Gastrocnemius medialis (tissue), 4 donors: ENCODE measurements around the gene PBX3. TPM values are rescaled to one million over a fixed set of nuclear protein-coding genes. Genes with fewer than 3 reads are reported as not detected.

Experiments used
- ATAC-seq, 2 donors: fragments of 150-250 bp; one replicate each; pipeline ENCODE4 v1.9.1; 2016
- DNase-seq, 2 donors: peaks; one replicate each; pipeline ENCODE4 v3.0.0-alpha.2; 2019
- H3K27ac ChIP-seq, 4 donors: fragments of 200-600 bp; sonication (generic); 1 replicate in 1 of 4; 2 replicates in 3 of 4; pipeline ENCODE4 v1.5.1; 2016 to 2018; ENCODE audit warnings: mild to moderate bottlenecking in 2 of 4, moderate library complexity in 1 of 4
- H3K27me3 ChIP-seq, 3 donors: fragments of 200-600 bp; sonication (generic) in 2 of 3; 1 replicate in 1 of 3; 2 replicates in 2 of 3; pipeline versions ENCODE4 v1.5.1 to v1.6.0; 2016 to 2019; ENCODE audit warnings: mild to moderate bottlenecking in 1 of 3, moderate library complexity in 1 of 3
- H3K36me3 ChIP-seq, 2 donors: fragments of 200-600 bp; sonication (generic) in 1 of 2; one replicate each; pipeline ENCODE4 v1.5.1; 2017 to 2018
- H3K4me1 ChIP-seq, 2 donors: fragments of 200-600 bp; sonication (generic) in 1 of 2; one replicate each; pipeline ENCODE4 v1.5.1; 2016 to 2017; ENCODE audit warnings: mild to moderate bottlenecking in 2 of 2
- H3K4me3 ChIP-seq, 4 donors: fragments of 200-600 bp; sonication (generic) in 3 of 4; 1 replicate in 1 of 4; 2 replicates in 3 of 4; pipeline ENCODE4 v1.5.1; 2016 to 2019; ENCODE audit warnings: mild to moderate bottlenecking in 2 of 4
- H3K9me3 ChIP-seq, 3 donors: fragments of 200-600 bp; sonication (generic) in 2 of 3; 1 replicate in 1 of 3; 2 replicates in 2 of 3; pipeline ENCODE4 v1.5.1; 2016 to 2019
- CTCF ChIP-seq, 5 experiments: fragments of 450-650 bp in 3 of 5; fragments of 200-600 bp in 2 of 5; sonication (generic) in 2 of 5; IDR thresholded peaks in 4 of 5; conservative IDR thresholded peaks in 1 of 5; 1 replicate in 4 of 5; 2 replicates in 1 of 5; pipeline ENCODE4 v1.5.1; 2016 to 2019; ENCODE audit warnings: antibody characterized with exemption in 5 of 5, mild to moderate bottlenecking in 3 of 5, moderate library complexity in 3 of 5
- POLR2A ChIP-seq, 2 donors: fragments of 450-650 bp; IDR thresholded peaks; one replicate each; pipeline ENCODE4 v1.6.1; 2017; ENCODE audit warnings: antibody characterized with exemption in 2 of 2, mild to moderate bottlenecking in 2 of 2, moderate library complexity in 2 of 2
- in situ Hi-C, 4 donors: fragments of 200-750 bp; cut with MboI; loops; one replicate each; pipeline versions ENCODE4 v1.15.0 to v1.8.0; 2017; ENCODE audit warnings: low sequenced_read_pairs in 4 of 4
- intact Hi-C: fragments of 100-400 bp; cut with DNase I; formaldehyde crosslinking; loops from one replicate; pipeline ENCODE4 v1.15.1; 2023; ENCODE audit warnings: low total_unique reads
- total RNA-seq, 4 donors: library from RNA; depleted of rRNA; stranded (reverse); fragments of >200 nt; gene quantifications; one replicate each; pipeline versions ENCODE4 v1.1.0 to v1.2.3, GENCODE V29; 2016

The PBX3 gene
- total RNA-seq, 4 donors from 2014 or later: 6.6 to 31.0 (median 9.6) TPM

- Histone ChIP-seq H3K4me1 (peaks cover 0 to 4% of the 10 kb centered on the region in 2 donors), H3K9me3 (no peaks in the 10 kb centered on the region), H3K4me3 (no peak overlapping the region), H3K36me3 (no peaks in the 10 kb centered on the region), H3K27me3 (no peaks in the 10 kb centered on the region), H3K27ac (no peak overlapping the region)
- no peak for ATAC-seq
- intact Hi-C loops (no loop called here), in situ Hi-C loops (no loop called here)
- no peak for DNase-seq
- TF ChIP-seq POLR2A (IDR thresholded peaks at IDR 0.05): no peak
Measured at GRCh38 chr9:125894566-125894965, 147.4 kb downstream of the PBX3 start.

- in situ Hi-C loops: no loop called here
- H3K9me3 ChIP-seq: no peaks in the 10 kb centered on the region
- intact Hi-C loops: no loop called here
- no peak overlapping the region for H3K4me3 ChIP-seq
- no peak for DNase-seq
- H3K27ac ChIP-seq: no peak overlapping the region
- ATAC-seq: no peak
- no peaks in the 10 kb centered on the region for H3K27me3 ChIP-seq
- TF ChIP-seq CTCF (IDR thresholded peaks at IDR 0.05 in 4 of 5, conservative IDR thresholded peaks at IDR 0.05 in 1 of 5) (no peak), POLR2A (IDR thresholded peaks at IDR 0.05) (no peak)
- no peaks in the 10 kb centered on the region for H3K36me3 ChIP-seq
- H3K4me1 ChIP-seq: no peaks in the 10 kb centered on the region
Measured at GRCh38 chr9:125896404-125896803, 149.2 kb downstream of the PBX3 start.

GRCh38 chr9:125896964-125897363 is 149.8 kb downstream of the PBX3 start:
- in situ Hi-C loops: no loop called here
- intact Hi-C loops: no loop called here
- no peak for ATAC-seq
- no peaks in the 10 kb centered on the region for H3K4me1 ChIP-seq
- H3K36me3 ChIP-seq: no peaks in the 10 kb centered on the region
- H3K27me3 ChIP-seq: no peaks in the 10 kb centered on the region
- H3K4me3 ChIP-seq: no peak overlapping the region
- no peak for DNase-seq
- no peaks in the 10 kb centered on the region for H3K9me3 ChIP-seq
- TF ChIP-seq POLR2A (IDR thresholded peaks at IDR 0.05) (no peak), CTCF (IDR thresholded peaks at IDR 0.05 in 4 of 5, conservative IDR thresholded peaks at IDR 0.05 in 1 of 5) (no peak)
- H3K27ac ChIP-seq: no peak overlapping the region

GRCh38 chr9:125897481-125897880 is 150.3 kb downstream of the PBX3 start:
- in situ Hi-C loops (no loop called here), intact Hi-C loops (no loop called here)

GRCh38 chr9:125902214-125902613 is 155.0 kb downstream of the PBX3 start:
- DNase-seq (no peak), ATAC-seq (no peak)
- H3K27me3 ChIP-seq: peaks cover 0 to 5% (median 0%) of the 10 kb centered on the region in 3 donors
- intact Hi-C loops: no loop called here
- H3K27ac ChIP-seq: no peak overlapping the region
- in situ Hi-C loops: no loop called here
- TF ChIP-seq CTCF (IDR thresholded peaks at IDR 0.05 in 4 of 5, conservative IDR thresholded peaks at IDR 0.05 in 1 of 5) (no peak), POLR2A (IDR thresholded peaks at IDR 0.05) (no peak)
- H3K9me3 ChIP-seq: no peaks in the 10 kb centered on the region
- no peaks in the 10 kb centered on the region for H3K4me1 ChIP-seq
- no peak overlapping the region for H3K4me3 ChIP-seq
- no peaks in the 10 kb centered on the region for H3K36me3 ChIP-seq

More at GRCh38 chr9:125897481-125897880, 150.3 kb downstream of the PBX3 start:
- no peaks in the 10 kb centered on the region for H3K36me3 ChIP-seq
- DNase-seq (no peak), ATAC-seq (no peak)
- H3K4me3 ChIP-seq: no peak overlapping the region
- H3K4me1 ChIP-seq: no peaks in the 10 kb centered on the region
- no peaks in the 10 kb centered on the region for H3K27me3 ChIP-seq
- no peak overlapping the region for H3K27ac ChIP-seq
- no peaks in the 10 kb centered on the region for H3K9me3 ChIP-seq
- no peak for TF ChIP-seq POLR2A (IDR thresholded peaks at IDR 0.05)
- no peak for TF ChIP-seq CTCF (IDR thresholded peaks at IDR 0.05 in 4 of 5, conservative IDR thresholded peaks at IDR 0.05 in 1 of 5)
